DMS 273 (cell line): ENCODE data around the gene CD247.
A peak's percentile ranks its signal among the peaks of the same experiment; 100 is the strongest.

Source experiments
- DNase-seq: peaks from one replicate; lab custom pipeline; 2025; ENCODE audit not compliant: unreplicated experiment; lab: John Stamatoyannopoulos, UW

Gene CD247

DNA sequence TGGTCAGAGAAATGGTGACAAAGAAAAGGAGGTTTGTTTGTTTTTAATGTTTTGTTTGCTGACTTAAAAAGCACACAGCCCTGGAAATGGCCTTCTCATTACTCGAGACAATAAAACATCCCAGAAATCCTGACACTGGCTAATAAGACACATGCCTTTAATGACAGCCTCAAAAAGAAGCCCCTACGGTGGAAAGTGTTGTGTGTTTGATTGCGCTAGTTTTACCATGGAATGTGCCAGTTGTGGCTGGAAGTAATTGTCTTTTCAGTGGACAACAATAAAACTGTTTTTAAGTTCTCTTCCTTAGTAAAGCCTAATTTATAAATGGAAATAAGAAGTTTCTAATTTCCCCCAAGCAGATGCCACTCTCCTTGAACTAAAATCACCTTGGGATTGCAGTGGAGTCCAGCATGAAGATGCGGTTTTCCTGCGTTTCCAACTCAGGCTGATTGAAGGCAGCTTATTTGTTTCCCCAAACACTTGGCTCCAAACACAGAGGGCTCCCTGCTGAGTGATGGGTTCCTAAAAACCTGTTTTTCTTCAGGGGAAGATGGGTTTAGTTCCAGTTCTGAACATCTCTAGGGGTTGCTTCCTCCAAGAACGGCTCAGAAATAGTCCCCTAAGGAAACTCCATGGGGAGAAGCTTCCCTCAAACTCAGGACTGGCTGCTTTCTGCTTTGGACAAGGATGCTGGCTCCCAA, 54.3 kb downstream of the CD247 start:
- DNase-seq: no peak

DNA sequence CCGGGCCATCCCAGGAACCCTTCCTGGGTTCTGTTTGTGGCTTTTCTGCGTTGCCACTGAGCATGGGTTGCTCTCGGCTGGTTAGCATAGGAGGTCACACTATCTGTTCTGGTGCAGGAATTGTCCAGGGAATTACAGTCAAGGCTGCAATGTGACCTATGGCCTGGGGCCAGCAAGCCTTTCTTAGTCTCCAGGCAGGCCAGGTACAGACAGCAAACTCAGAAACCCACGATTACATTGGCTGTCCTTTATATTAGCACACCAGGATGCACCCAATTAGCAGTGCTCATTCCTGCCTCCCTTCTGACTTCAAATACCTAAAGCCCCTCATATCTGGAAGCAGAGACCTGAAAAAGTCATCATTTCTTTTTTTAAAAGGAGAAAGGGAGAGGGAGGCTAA, 55.2 kb downstream of the CD247 start:
- no peak for DNase-seq

DNA sequence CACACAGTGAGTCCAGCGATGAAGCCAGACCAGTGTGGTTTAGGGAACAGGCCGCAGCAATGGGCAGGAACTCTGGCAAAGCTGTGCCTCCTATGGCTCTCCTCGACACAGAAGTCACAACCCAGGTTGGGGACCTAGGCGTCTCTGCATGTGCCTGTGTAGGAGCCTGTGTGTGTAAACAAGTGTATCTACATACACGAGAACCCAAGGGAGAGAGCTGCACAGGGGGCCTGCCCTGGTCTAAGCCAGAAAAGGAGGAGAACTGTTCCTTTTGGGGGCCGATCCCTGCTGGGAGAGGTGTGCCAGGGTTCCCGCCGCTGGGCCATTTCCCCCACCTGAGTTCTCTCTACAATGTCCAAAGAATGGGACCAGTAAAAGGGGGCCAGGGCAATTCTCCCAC, 56.0 kb downstream of the CD247 start:
- no peak for DNase-seq

DNA sequence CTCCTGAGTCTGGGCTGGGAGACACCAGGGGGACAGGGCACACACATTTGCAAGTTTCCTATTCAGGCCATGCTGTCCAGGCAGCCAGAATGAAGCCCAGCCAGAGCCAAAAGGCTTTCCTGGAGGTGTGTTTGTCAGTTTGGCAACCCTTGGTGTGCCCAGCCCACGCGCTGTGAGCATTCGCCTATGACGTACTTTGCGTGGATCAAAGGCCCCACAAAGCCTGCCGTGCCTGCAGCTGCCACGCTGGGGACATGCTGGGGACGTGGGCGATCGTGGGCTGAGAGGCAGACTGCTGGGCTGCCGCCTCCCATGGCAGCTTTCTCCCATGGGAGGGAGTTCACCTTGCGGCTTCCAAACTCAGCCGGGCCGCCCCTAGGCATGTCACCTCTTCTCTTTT, 57.5 kb downstream of the CD247 start:
- no peak for DNase-seq

DNA sequence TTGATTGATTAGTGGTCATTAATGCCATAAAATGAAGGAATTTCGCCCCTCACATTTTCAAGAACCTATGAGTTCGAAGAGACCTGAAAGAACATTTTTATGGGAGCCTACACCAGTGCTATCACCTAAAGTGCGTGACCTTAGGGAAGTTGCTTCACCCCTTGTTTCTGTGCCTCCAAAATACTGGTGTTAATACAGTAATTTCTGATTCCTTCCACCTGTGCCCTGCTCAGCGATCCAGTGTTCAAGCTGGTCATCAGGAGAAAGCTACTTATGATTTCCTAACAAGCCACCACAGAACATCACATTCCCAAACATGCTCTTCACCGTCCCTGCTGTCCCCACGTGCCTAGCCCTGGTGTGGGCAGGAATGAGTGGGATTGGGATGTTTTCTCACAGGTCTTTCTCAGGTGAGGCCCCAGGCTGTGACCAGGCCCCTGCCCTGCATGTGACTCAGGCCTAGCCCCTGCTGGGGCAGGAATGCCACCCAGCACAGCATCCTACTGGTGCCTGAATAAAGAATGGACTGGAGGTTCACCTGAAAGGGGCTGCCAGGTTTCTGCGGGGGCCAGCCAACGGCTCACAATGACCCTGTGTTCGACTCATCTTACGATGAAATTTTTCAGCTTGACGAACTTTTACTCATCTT, 60.3 kb downstream of the CD247 start:
- DNase-seq: no peak

DNA sequence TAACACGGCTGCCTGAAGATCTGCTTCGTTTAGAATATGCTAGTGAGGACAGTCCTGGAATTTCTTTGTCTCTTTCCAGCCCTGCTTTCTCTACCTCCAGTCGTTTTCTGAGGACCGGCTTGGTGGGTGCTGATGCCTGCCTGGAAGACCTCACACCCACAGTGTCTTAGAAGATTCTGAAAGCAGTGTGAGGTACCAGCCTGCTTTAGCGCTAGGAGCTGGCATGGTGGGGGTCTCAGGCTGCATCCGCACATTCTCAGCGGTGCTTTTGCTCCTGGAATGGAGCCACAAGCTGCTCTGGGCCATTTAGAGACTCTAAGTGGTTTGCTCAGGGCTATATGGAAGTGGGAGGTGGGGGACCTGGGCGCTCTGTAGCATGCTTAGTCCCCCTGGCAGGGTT, 61.4 kb downstream of the CD247 start:
- DNase-seq: no peak

DNA sequence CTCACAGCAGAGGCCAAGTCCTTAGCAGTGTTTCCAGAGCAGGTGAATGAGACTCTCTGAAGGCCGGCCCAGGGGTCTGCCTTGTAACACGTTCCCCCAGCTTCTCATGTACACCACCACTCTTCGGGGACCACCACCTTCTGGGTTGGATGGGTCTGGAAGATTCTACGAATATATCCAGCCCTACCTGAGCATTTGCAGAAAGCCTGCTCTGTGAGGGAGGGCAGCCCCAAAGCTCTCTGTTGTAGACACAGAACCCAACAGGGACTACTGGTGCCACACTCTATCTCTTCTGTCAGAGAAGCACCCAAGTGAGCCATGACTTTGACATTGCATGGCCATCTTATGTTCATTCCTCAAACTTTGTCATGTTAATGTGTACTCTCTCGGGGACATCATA, 61.8 kb downstream of the CD247 start:
- no peak for DNase-seq

DNA sequence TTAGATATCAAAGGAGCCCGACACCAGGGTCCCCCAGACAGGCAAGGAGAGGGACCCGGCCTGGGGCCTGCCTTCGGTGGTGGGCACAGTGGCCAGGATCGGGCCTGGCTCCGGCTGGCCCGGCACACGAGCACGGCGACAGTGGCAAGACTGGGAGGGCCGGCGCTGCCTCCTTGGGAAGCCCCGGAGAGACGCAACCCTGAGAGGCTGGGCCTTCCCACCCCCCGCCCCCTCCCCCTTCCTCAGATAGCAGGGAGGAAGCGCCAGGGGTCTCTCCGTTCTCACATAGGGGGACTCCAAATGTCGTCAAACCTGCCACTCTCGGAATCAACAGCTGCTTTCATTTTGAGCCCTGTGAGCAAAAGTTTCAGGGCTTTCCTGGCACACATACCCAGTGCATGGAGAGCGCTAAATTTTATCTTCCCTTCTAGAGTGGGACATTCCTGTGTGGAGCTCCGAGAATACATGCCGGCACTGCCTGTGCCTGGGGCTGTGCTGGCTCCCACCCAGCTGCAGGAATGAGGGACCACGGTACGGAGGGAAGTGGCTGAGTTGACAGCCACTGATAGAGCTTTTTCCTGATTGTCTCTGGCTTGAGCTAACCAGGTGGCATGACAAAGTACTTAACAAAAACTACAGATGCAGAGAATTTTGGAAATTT, 62.4 kb downstream of the CD247 start:
- DNase-seq: peak; percentile 53

DNA sequence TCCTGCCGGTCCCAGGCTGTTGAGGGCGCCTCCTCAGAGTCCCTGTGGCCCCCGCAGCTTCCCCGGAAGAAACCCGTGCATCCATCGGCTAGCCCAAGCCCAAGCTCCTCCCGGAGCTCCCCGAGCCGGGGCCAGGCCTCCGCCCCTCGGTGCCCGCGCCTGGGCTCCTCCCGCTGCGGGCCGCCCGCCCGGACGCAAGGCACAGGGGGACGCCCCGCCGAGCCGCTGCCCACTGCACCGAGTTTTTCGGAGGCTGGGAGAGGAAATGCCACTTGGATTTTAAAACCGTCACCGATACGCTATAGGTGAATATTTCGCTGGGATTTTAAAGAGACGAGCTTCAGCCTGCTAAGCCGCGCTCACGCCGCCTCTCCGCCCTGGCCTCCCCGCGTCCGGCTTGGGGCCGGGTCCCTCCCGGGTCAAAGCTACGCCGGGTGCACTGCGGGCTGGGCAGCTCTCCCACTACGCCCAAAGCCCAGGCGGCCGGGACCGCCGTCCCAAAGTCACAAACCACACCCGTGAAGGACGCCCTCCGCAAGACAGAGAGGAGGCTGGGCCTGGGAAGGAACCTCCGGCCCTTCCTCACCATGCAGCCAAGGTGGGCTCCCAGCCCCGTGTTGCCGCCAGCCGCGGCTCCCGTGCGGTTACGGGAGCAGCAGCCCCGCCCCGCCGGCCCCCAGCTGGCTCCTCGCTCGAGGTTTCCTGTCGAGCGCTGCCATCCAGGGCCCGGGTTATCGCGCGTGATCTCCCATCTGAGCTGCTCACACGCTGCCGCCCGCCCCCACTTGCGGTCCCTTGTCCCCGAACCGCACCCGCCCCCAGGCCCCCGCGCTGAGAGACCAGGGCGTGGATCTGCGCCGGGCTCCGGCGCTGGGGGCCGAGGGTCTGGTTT, 63.2 kb downstream of the CD247 start:
- DNase-seq: peak; percentile 81

DNA sequence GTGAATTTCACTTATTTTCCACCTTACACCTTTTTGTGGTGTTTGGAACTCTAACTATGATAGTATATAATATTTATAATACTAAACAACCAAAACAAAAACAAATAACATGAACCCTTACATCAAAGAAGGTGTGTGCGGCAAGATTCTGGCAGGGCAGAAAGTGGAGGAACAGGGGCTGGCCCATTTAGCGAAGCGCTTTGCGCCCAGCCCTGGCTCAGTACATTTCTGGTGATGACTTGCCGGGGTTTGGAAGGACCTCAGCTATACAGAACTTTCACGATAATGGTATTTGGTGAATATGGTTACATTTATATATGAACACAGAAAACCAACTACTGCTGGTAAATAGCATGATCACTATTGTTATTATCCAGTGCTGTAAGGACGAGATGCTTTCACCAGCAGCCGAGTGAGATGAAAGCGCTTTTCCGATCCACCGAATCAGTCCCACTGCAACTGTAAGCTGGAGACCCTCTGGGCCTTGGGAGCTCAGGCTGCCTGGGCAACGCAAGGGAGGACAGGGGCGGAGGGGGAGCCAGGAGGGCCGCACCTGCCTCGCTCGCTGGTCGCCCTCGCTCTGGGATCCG, 63.9 kb downstream of the CD247 start:
- DNase-seq: no peak

DNA sequence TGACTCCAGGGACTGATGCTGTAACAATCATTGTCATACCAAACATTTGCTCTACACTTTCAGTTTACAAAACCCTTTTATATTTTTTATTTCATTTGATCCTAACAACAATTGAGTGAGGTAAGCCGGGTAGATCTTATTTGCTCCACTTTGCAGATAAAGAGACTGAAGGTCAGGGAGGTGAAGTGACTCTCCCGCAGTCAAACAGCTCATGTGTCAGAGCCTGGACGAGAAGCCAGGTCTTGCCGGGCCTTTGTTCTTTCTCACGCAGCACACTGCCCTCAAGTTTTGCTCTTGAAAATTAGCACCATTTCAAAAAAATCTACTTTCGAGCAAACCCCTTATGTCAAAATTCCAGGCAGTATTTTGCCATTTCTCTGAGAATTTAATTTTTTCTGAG, 65.2 kb downstream of the CD247 start:
- DNase-seq: no peak

DNA sequence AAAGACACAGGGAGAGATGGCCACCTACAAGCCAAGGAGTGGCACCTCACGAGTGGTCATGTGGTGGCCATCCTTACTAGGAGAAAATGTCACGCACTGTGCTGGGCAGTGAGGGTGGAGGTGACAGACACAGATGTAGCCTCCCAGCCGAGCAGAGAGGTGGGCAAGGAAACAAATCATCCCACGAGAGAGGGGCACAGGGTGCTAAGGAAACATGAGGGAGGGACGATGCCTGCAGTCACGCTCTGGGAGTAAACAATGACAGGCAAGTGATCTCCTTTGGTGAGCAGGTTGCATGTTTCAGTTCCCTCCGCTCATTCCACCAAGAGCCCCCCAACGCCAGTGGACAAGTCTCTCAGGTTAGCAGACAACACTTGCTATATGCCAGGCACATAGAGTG, 65.8 kb downstream of the CD247 start:
- no peak for DNase-seq

DNA sequence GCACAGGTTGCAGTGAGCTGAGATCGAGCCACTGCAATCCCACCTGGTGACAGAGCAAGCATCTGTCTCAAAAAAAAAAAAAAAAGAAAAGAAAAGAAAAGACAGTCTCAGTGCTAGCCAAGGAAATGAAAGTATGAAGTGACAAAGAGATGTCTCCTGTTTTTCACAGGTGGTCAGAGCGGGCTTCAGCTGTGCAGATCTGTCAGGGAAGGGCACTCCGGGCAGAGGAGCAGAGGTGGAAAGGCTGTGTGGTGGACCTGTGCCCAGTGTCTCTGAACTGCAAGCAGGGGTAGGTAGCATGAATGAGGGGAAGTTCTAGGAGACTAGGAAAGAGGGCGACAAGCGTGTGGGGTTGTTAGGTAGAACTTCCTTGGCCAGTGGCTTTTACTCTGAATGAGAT, 67.5 kb downstream of the CD247 start:
- no peak for DNase-seq

DNA sequence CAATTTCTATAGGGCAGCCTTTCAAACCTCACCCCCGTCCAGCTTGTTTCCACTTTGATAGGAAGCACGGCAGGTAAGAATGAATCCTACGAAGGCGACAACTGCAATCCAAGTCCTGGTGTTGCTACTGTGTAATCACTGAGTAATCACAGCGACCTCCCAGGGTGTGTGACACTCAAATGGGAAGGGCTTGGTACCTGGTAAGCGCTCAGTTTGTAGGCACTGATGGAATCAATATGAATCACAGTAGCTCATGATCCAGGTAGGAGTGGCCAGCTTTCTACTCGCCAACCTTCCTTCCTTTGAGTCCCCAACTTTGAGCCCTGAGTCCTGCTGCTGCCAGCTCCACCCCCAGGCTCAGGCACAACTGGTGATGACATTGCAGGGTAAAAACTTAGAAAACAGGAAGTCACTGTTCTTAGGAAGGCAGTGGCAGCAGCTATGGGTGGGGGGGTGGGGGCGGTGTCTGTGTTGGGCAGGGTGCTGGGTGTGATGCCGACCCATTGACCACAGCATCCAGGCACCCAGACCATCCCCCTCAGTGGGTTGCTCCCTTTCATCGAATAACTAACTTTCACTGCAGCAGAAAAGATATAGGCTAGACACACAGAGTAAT, 70.7 kb downstream of the CD247 start:
- DNase-seq: no peak

DNA sequence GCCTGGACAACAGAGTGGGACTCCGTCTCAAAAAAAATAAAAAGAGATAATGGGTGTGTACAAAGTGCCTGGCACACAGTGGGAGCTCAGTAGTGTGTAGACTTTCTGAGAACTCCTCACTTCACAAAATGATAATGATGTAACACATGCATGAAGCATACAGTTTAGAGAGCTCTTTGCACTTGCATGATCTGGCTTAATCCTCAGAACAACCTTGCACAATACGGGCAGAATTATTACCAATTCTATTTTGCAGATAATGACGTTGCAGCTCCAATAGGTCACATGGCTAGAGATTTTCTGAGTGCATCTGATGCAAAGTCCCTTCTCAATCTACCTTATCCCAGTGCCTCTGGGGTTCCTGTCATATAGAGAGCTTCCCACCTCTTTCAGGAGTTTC, 71.4 kb downstream of the CD247 start:
- no peak for DNase-seq

DNA sequence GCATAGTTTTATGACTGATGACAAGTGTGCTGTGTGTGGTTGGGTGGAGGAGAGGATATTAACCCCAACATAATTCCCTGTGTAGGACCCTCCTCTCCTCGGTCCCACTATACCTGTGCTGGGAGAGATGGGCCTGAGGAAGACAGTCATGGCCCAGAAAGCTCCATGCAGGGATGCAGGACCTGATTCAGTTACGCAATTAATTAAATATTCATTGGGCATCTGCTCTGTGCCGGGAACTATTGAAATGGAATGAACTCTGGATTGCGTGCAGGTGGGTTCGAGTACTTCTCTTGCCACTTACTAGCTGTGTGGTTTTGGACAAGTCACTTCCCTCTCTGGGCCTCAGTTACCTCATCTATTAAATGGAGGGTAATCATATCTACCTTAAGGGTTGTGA, 74.6 kb downstream of the CD247 start:
- no peak for DNase-seq

DNA sequence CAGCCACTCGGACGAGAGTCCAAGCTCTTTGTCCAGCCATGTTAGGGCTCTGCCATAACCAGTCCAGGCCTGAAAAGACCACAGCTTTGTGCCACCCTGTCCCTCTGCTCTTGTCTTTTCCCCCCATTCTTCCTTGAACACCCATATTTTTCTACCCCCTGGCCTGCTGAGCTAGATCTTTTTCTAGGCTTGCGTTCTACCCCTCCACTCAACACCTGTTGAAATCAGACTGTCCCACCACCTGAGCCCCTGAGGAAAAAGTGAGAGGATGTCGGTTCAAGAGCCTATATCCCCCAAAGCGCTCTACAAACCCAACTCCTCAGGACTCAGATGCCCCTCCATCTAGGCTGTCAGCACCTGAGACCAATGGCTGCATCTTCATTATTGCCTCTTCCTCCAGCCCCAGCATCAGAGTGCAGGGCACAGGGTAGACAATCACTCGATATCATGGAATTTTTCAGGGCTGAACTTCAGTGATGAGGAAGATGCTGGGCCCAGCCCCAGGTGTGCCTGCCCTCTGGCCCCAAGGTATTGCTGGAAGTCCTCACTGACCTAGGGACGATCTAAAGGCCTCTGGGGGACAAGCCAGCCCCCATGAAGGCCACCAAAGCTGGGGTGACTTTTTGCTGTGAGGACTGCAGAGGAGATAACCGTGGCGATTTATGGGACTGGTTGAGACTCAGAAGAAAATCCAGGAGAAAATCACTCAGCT, 75.3 kb downstream of the CD247 start:
- no peak for DNase-seq

DNA sequence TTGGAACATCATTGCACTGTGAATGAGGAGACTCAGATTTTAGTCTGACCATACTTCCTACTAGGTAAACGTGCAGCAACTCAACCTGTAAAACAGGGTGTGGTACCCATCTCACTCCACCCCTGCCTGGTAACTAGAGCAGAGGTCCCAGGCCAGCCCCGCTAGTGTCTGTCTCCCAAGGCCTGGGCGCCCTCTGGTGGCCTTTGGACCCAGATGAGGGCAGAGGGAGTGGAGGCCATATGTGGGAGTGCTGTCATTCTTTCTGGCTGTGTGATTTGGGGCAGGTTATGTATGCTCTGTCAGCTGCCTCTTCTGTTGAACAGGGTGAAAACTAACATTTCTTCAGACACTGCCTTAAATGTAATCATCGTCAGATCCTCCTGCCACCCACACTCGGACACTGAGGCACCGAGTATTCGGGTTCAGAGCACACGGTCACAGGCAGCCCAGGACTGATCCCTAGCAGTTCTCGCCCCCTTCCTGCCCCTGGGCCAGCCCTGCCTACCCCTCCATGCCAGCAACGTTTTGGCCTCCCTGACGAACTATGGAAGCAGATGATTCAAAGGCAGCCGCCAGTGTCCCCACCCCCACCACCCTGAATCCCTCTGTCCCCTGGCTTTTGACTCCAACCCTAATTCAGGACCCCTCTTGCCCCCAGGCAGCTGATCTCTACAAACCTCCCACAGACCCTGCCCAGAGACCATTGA, 76.0 kb downstream of the CD247 start:
- DNase-seq: peak; percentile 95

DNA sequence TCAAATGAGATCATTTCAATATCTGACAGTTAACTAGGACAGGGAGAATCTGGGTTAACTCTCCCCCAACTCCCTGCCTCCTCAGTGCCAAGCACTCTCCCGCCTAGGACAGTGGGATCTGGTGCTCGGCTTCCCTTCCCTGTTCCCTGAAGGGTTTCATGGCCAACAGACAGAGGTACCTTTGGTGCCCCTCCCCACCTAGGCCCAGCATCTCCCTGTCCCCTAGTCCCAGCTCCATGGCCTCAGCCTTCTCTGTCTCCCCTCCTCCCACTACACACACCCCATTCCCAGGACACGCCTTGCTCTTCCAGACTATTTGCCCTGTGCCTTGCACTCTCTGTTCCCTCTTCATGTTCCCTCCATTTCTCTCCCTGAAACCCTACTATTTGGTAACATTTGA, 77.1 kb downstream of the CD247 start:
- no peak for DNase-seq
